ENCODE data around the gene VSTM4.

DNA sequence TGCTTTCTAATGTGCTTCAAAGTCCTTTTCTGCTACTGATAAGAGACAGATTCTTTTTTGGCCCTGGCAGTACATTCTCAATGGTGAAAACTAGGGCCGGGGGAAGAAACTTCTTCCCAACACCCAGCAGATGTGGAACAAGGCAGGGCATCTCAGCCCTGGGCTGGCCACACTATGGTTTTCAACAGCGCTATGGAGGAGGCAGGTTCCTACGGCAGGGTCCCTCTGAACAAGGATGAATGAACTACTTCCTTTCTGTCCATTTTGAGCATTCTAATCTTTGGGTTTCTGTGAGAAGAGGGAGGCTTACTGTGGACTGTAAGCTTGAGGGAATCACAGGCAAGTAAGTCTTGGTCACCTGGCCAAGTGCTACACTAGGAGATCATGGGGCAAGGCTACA, 78.7 kb downstream of the VSTM4 start:
- TF ChIP-seq, protein P1, sequence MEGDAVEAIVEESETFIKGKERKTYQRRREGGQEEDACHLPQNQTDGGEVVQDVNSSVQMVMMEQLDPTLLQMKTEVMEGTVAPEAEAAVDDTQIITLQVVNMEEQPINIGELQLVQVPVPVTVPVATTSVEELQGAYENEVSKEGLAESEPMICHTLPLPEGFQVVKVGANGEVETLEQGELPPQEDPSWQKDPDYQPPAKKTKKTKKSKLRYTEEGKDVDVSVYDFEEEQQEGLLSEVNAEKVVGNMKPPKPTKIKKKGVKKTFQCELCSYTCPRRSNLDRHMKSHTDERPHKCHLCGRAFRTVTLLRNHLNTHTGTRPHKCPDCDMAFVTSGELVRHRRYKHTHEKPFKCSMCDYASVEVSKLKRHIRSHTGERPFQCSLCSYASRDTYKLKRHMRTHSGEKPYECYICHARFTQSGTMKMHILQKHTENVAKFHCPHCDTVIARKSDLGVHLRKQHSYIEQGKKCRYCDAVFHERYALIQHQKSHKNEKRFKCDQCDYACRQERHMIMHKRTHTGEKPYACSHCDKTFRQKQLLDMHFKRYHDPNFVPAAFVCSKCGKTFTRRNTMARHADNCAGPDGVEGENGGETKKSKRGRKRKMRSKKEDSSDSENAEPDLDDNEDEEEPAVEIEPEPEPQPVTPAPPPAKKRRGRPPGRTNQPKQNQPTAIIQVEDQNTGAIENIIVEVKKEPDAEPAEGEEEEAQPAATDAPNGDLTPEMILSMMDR (IDR thresholded peaks at IDR 0.05; ENCODE audit: low read depth, low read length): no peak
- TF ChIP-seq EZH2phosphoT487 (IDR thresholded peaks at IDR 0.05; ENCODE audit: low read depth): no peak

All from OCI-LY3 (cell line).